Suppressor macrophage treated with lipopolysaccharide for 1 hour (primary cell): Measurements from ENCODE around the gene CLIC4.
"Not testable (repeated sequence)": the region's sequence is repeated elsewhere in the genome, so short reads cannot be mapped to it uniquely, and the experiment has no call there.

ENCODE experiments used
- DNase-seq, 3 donors: peaks; one replicate each; pipeline ENCODE4 v3.0.0-alpha.2; 2020 to 2022

The CLIC4 gene

GRCh38 chr1:24878775-24879742 lies 133.8 kb downstream of the CLIC4 start:
- no peak for DNase-seq

- no peak for DNase-seq
Measured at GRCh38 chr1:24881034-24881433, 135.8 kb downstream of the CLIC4 start.

- DNase-seq: no peak
Measured at GRCh38 chr1:24884751-24885150, 139.5 kb downstream of the CLIC4 start.

GRCh38 chr1:24886241-24886640 lies 141.0 kb downstream of the CLIC4 start:
- DNase-seq: no peak

GRCh38 chr1:24888061-24888970 lies 143.1 kb downstream of the CLIC4 start:
- DNase-seq: no peak

- no peak for DNase-seq
Measured at GRCh38 chr1:24888971-24889676, 143.9 kb downstream of the CLIC4 start.

- DNase-seq: peak; percentile 62 to 73 (median 71)
Measured at GRCh38 chr1:24890887-24891286, 145.6 kb downstream of the CLIC4 start.

- DNase-seq: not testable (repeated sequence)
Measured at GRCh38 chr1:24891367-24891766, 146.1 kb downstream of the CLIC4 start.

- DNase-seq: no peak
Measured at GRCh38 chr1:24892188-24893153, 147.2 kb downstream of the CLIC4 start.

- no peak for DNase-seq
Measured at GRCh38 chr1:24893431-24893830, 148.2 kb downstream of the CLIC4 start.
